T-helper 1 cell (primary cell): ENCODE measurements around the gene CXCR5.
"Not testable (repeated sequence)": the region's sequence is repeated elsewhere in the genome, so short reads cannot be mapped to it uniquely, and the experiment has no call there.

Source experiments
- DNase-seq, 5 donors: peaks; one replicate each; pipeline ENCODE4 v3.0.0-alpha.2; 2012 to 2020
- total RNA-seq, 4 donors: gene quantifications; one replicate each; lab custom pipeline; 2026; lab: John Stamatoyannopoulos, UW

The CXCR5 gene
- 14.6 to 49.1 (median 27.7) reads per million in 4 donors for total RNA-seq

- DNase-seq = peak in 3 of 5 donors; percentile 47 to 59 (median 50)
Measured at GRCh38 chr11:118883368-118884071, at the start of gene CXCR5. Gene CXCR5 (plus strand): TSS chr11:118883892. CDS start chr11:118883942, 50 bp downstream.

GRCh38 chr11:118834427-118835028 lies 49.2 kb upstream of the CXCR5 start:
- DNase-seq = peak in 1 of 5 donors; percentile 21

- no peak for DNase-seq
Measured at GRCh38 chr11:118837868-118838267, 45.8 kb upstream of the CXCR5 start.

- no peak for DNase-seq
Measured at GRCh38 chr11:118838905-118839553, 44.7 kb upstream of the CXCR5 start.

- peak; percentile 20 to 72 (median 23) for DNase-seq
Measured at GRCh38 chr11:118841469-118842242, 42.0 kb upstream of the CXCR5 start.

GRCh38 chr11:118842369-118842768 lies 41.3 kb upstream of the CXCR5 start:
- DNase-seq = no peak

GRCh38 chr11:118842843-118843242 lies 40.8 kb upstream of the CXCR5 start:
- DNase-seq = not testable (repeated sequence)

- DNase-seq = no peak
Measured at GRCh38 chr11:118843565-118843964, 40.1 kb upstream of the CXCR5 start.

- peak in 1 of 5 donors; percentile 48 for DNase-seq
Measured at GRCh38 chr11:118845369-118845768, 38.3 kb upstream of the CXCR5 start.

GRCh38 chr11:118846181-118846935 lies 37.3 kb upstream of the CXCR5 start:
- no peak for DNase-seq

- DNase-seq = no peak
Measured at GRCh38 chr11:118849825-118850224, 33.9 kb upstream of the CXCR5 start.

GRCh38 chr11:118851970-118852369 lies 31.7 kb upstream of the CXCR5 start:
- DNase-seq = no peak

GRCh38 chr11:118853678-118854077 lies 30.0 kb upstream of the CXCR5 start:
- no peak for DNase-seq

GRCh38 chr11:118856314-118856713 lies 27.4 kb upstream of the CXCR5 start:
- no peak for DNase-seq

- no peak for DNase-seq
Measured at GRCh38 chr11:118857385-118857784, 26.3 kb upstream of the CXCR5 start.

GRCh38 chr11:118859973-118860372 lies 23.7 kb upstream of the CXCR5 start:
- no peak for DNase-seq

GRCh38 chr11:118868659-118869058 lies 15.0 kb upstream of the CXCR5 start:
- no peak for DNase-seq

GRCh38 chr11:118870396-118871343 lies 13.0 kb upstream of the CXCR5 start:
- peak in 1 of 5 donors; percentile 76 for DNase-seq

GRCh38 chr11:118872403-118872821 lies 11.3 kb upstream of the CXCR5 start:
- DNase-seq = peak; percentile 26 to 87 (median 49)

GRCh38 chr11:118873804-118874203 lies 9.9 kb upstream of the CXCR5 start:
- DNase-seq = no peak

- DNase-seq = no peak
Measured at GRCh38 chr11:118876286-118876685, 7.4 kb upstream of the CXCR5 start.
